RPMI8226 (cell line): ENCODE measurements around the gene DLG1.
A peak's percentile ranks its signal among the peaks of the same experiment; 100 is the strongest.
"Not testable (repeated sequence)": the region's sequence is repeated elsewhere in the genome, so short reads cannot be mapped to it uniquely, and the experiment has no call there.

Source experiments
- DNase-seq: peaks from one replicate; pipeline ENCODE4 v3.0.0-alpha.2; 2015

Gene DLG1

GRCh38 chr3:197076415-197076814, 222.0 kb downstream of the DLG1 start:
- no peak for DNase-seq

GRCh38 chr3:197068077-197068476, 230.3 kb downstream of the DLG1 start:
- DNase-seq: no peak

GRCh38 chr3:197064771-197065170, 233.6 kb downstream of the DLG1 start:
- no peak for DNase-seq

- no peak for DNase-seq
Observed at GRCh38 chr3:197062446-197062845, 236.0 kb downstream of the DLG1 start.

- not testable (repeated sequence) for DNase-seq
Observed at GRCh38 chr3:197051637-197052036, 246.8 kb downstream of the DLG1 start.

GRCh38 chr3:197050511-197050910, 247.9 kb downstream of the DLG1 start:
- no peak for DNase-seq

- no peak for DNase-seq
Observed at GRCh38 chr3:197042539-197042938, 255.9 kb downstream of the DLG1 start.

- DNase-seq: no peak
Observed at GRCh38 chr3:197041875-197042488, 256.4 kb downstream of the DLG1 start.

- no peak for DNase-seq
Observed at GRCh38 chr3:197040658-197041057, 257.8 kb downstream of the DLG1 start.

GRCh38 chr3:197038679-197039462, 259.5 kb downstream of the DLG1 start:
- no peak for DNase-seq

- DNase-seq: no peak
Observed at GRCh38 chr3:197035577-197035976, 262.8 kb downstream of the DLG1 start.

GRCh38 chr3:197034778-197035177, 263.6 kb downstream of the DLG1 start:
- not testable (repeated sequence) for DNase-seq

GRCh38 chr3:197033764-197034163, 264.6 kb downstream of the DLG1 start:
- DNase-seq: not testable (repeated sequence)

GRCh38 chr3:197031315-197032285, 266.8 kb downstream of the DLG1 start:
- peak; percentile 70 for DNase-seq

- DNase-seq: no peak
Observed at GRCh38 chr3:197030379-197031314, 267.8 kb downstream of the DLG1 start.

GRCh38 chr3:197029511-197030167, 268.8 kb downstream of the DLG1 start, which contains the start of gene MELTF:
Gene MELTF, minus strand, starts transcription at chr3:197029817. Its CDS starts 115 bp downstream, at chr3:197029702.
- peak; percentile 87 for DNase-seq

GRCh38 chr3:197028728-197029510, 269.5 kb downstream of the DLG1 start:
- DNase-seq: no peak

GRCh38 chr3:197027896-197028727, 270.3 kb downstream of the DLG1 start:
- no peak for DNase-seq

- DNase-seq: no peak
Observed at GRCh38 chr3:197027151-197027895, 271.1 kb downstream of the DLG1 start.
